ENCODE data around the gene FER.

DNA sequence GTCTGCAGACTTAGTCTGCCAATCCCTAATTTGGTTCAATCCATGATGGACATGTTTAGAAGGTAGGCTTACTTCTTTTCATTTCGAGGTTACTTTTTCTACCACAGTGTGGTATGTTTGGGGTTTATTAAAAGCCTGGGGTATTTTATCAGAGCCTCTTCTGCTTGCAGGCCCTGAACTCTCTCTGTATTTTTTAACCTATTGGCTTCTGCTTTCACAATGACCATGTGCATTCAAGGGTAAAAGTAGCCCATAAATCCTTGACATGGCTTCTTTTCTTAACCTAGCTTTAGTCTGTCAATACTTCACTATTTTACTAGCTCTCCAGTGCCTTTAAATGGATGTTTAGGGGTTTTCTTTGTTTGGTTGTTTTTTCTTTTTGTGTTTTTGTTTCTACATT lies 286.6 kb downstream of the FER start:
- TF ChIP-seq, protein P1, sequence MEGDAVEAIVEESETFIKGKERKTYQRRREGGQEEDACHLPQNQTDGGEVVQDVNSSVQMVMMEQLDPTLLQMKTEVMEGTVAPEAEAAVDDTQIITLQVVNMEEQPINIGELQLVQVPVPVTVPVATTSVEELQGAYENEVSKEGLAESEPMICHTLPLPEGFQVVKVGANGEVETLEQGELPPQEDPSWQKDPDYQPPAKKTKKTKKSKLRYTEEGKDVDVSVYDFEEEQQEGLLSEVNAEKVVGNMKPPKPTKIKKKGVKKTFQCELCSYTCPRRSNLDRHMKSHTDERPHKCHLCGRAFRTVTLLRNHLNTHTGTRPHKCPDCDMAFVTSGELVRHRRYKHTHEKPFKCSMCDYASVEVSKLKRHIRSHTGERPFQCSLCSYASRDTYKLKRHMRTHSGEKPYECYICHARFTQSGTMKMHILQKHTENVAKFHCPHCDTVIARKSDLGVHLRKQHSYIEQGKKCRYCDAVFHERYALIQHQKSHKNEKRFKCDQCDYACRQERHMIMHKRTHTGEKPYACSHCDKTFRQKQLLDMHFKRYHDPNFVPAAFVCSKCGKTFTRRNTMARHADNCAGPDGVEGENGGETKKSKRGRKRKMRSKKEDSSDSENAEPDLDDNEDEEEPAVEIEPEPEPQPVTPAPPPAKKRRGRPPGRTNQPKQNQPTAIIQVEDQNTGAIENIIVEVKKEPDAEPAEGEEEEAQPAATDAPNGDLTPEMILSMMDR (conservative IDR thresholded peaks at IDR 0.05; ENCODE audit: low read length), result no peak
- no peak for TF ChIP-seq EZH2phosphoT487 (IDR thresholded peaks at IDR 0.05; ENCODE audit: borderline replicate concordance, low read depth, low read length)

Data from OCI-LY7 (cell line).